Loucy (cell line): ENCODE measurements around the gene NDRG3.

Experiments used
- H2AFZ ChIP-seq: fragments of 200-600 bp; sonication (generic); 2 replicates; pipeline ENCODE4 v1.6.0; 2016; ENCODE audit warnings: antibody characterized with exemption, mild to moderate bottlenecking, low read length, moderate library complexity
- H3F3A ChIP-seq: fragments of 200-600 bp; 2 replicates; pipeline ENCODE4 v1.6.0; 2016; ENCODE audit warnings: antibody characterized with exemption, low read depth, mild to moderate bottlenecking
- H3K27me3 ChIP-seq: fragments of 200-600 bp; sonication (generic); 2 replicates; pipeline ENCODE4 v1.6.1; 2014; ENCODE audit warnings: low read length, mild to moderate bottlenecking; ENCODE audit not compliant: insufficient read depth, poor library complexity, severe bottlenecking
- H3K36me3 ChIP-seq: fragments of 200-600 bp; sonication (generic); 2 replicates; pipeline ENCODE4 v1.6.1; 2016; ENCODE audit warnings: low read length; ENCODE audit not compliant: insufficient read depth
- H3K4me1 ChIP-seq: fragments of 200-600 bp; sonication (generic); 2 replicates; pipeline ENCODE4 v1.5.1; 2014; ENCODE audit warnings: low read length, mild to moderate bottlenecking; ENCODE audit not compliant: insufficient read depth, poor library complexity, severe bottlenecking
- H3K4me2 ChIP-seq: fragments of 200-600 bp; sonication (generic); 2 replicates; pipeline ENCODE4 v1.6.0; 2014; ENCODE audit warnings: antibody characterized with exemption, low read length, low read depth, mild to moderate bottlenecking; ENCODE audit not compliant: poor library complexity, severe bottlenecking
- H3K4me3 ChIP-seq: fragments of 200-600 bp; sonication (generic); 2 replicates; pipeline ENCODE4 v1.5.1; 2014; ENCODE audit warnings: low read length, mild to moderate bottlenecking, mixed read lengths; ENCODE audit not compliant: poor library complexity, severe bottlenecking
- H3K79me2 ChIP-seq: fragments of 200-600 bp; sonication (generic); 2 replicates; pipeline ENCODE4 v1.6.1; 2014; ENCODE audit warnings: low read length; ENCODE audit not compliant: insufficient read depth
- H3K9ac ChIP-seq: fragments of 200-600 bp; sonication (generic); 2 replicates; pipeline ENCODE4 v1.6.0; 2014; ENCODE audit warnings: mild to moderate bottlenecking, low read depth, low read length, moderate library complexity; ENCODE audit not compliant: poor library complexity, severe bottlenecking
- H3K9me2 ChIP-seq: fragments of 200-600 bp; sonication (generic); replicated peaks from 2 replicates; pipeline ENCODE4 v1.6.1; 2016; ENCODE audit warnings: low read depth, low read length, mixed read lengths
- H3K9me3 ChIP-seq: fragments of 200-600 bp; sonication (generic); 2 replicates; pipeline ENCODE4 v1.6.1; 2014; ENCODE audit warnings: mild to moderate bottlenecking, antibody characterized with exemption, low read length, low read depth; ENCODE audit not compliant: insufficient read depth
- H4K20me1 ChIP-seq: fragments of 200-600 bp; sonication (generic); 2 replicates; pipeline ENCODE4 v1.6.0; 2014; ENCODE audit warnings: antibody characterized with exemption, low read length, mild to moderate bottlenecking; ENCODE audit not compliant: insufficient read depth, poor library complexity, severe bottlenecking
- EZH2phosphoT487 ChIP-seq: fragments of 200-600 bp; IDR thresholded peaks from 2 replicates; pipeline ENCODE4 v1.6.1; 2018; ENCODE audit warnings: antibody characterized with exemption, mild to moderate bottlenecking, moderate library complexity, borderline replicate concordance
- TF ChIP-seq, protein P1 (sequence below): fragments of 200-600 bp; sonication (generic); conservative IDR thresholded peaks from 2 replicates; pipeline ENCODE4 v1.5.1; 2014; ENCODE audit warnings: mild to moderate bottlenecking, antibody characterized with exemption, low read length

NDRG3 gene

DNA sequence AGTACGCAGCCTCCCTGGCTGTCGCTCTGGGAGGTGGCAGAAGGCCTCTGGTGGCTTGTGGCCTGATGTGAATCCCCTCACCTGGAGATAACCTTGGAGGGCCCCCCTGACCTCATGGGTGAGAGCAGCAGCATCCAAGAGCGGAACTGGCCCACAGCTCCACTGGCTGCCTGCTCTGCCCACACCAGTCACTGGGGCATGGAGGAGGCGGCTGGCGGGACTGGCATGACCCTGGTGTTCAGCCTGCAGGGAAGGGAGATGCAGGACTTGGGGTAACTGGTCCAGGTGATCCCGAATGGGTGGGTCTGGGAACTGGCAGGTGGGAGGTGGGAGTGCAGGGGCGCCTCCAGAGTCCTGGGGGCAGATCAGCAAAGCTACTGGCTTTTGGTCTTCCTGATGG lies 38.2 kb upstream of the NDRG3 start:
- TF ChIP-seq, protein P1, sequence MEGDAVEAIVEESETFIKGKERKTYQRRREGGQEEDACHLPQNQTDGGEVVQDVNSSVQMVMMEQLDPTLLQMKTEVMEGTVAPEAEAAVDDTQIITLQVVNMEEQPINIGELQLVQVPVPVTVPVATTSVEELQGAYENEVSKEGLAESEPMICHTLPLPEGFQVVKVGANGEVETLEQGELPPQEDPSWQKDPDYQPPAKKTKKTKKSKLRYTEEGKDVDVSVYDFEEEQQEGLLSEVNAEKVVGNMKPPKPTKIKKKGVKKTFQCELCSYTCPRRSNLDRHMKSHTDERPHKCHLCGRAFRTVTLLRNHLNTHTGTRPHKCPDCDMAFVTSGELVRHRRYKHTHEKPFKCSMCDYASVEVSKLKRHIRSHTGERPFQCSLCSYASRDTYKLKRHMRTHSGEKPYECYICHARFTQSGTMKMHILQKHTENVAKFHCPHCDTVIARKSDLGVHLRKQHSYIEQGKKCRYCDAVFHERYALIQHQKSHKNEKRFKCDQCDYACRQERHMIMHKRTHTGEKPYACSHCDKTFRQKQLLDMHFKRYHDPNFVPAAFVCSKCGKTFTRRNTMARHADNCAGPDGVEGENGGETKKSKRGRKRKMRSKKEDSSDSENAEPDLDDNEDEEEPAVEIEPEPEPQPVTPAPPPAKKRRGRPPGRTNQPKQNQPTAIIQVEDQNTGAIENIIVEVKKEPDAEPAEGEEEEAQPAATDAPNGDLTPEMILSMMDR, result no peak
- TF ChIP-seq EZH2phosphoT487, result no peak
- Histone ChIP-seq H2AFZ (no peak overlapping the region), H3K79me2 (no peaks in the 10 kb centered on the region), H3K4me3 (no peak overlapping the region), H3K9me2 (no peaks in the 10 kb centered on the region), H4K20me1 (no peaks in the 10 kb centered on the region), H3K4me2 (no peak overlapping the region), H3K4me1 (no peaks in the 10 kb centered on the region), H3F3A (no peaks in the 10 kb centered on the region), H3K27me3 (no peaks in the 10 kb centered on the region), H3K9me3 (no peaks in the 10 kb centered on the region), H3K36me3 (peaks cover 10% of the 10 kb centered on the region; the same call in 1 of the 2 replicates), H3K9ac (no peak overlapping the region)

DNA sequence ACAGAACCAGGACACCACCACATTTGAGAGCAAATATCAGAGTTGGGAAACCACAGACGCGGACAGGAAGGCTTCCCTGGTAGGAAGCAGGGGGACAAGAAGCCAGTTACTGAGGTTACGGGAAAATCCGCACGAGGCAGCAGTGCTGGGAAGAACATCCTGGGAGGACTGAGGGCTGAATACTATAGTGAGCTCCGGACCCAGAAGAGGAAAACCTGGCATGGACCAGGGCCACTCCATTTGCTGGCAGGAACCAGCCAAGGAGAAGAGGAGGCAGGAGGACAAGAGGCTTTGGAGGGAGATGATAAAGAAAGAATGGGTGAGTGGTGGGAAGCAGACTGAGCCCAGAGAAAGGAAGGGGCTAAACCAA lies 33.8 kb upstream of the NDRG3 start:
- H3K27me3 ChIP-seq, result no peaks in the 10 kb centered on the region
- no peaks in the 10 kb centered on the region for H4K20me1 ChIP-seq
- no peak for TF ChIP-seq EZH2phosphoT487
- TF ChIP-seq, protein P1, result no peak
- H2AFZ ChIP-seq, result no peak overlapping the region
- H3K9me2 ChIP-seq, result no peaks in the 10 kb centered on the region
- no peaks in the 10 kb centered on the region for H3K79me2 ChIP-seq
- no peak overlapping the region for H3K4me3 ChIP-seq
- no peaks in the 10 kb centered on the region for H3K36me3 ChIP-seq
- no peak overlapping the region for H3K9ac ChIP-seq
- no peak overlapping the region for H3K4me2 ChIP-seq
- no peaks in the 10 kb centered on the region for H3F3A ChIP-seq
- no peaks in the 10 kb centered on the region for H3K4me1 ChIP-seq
- H3K9me3 ChIP-seq, result no peaks in the 10 kb centered on the region

DNA sequence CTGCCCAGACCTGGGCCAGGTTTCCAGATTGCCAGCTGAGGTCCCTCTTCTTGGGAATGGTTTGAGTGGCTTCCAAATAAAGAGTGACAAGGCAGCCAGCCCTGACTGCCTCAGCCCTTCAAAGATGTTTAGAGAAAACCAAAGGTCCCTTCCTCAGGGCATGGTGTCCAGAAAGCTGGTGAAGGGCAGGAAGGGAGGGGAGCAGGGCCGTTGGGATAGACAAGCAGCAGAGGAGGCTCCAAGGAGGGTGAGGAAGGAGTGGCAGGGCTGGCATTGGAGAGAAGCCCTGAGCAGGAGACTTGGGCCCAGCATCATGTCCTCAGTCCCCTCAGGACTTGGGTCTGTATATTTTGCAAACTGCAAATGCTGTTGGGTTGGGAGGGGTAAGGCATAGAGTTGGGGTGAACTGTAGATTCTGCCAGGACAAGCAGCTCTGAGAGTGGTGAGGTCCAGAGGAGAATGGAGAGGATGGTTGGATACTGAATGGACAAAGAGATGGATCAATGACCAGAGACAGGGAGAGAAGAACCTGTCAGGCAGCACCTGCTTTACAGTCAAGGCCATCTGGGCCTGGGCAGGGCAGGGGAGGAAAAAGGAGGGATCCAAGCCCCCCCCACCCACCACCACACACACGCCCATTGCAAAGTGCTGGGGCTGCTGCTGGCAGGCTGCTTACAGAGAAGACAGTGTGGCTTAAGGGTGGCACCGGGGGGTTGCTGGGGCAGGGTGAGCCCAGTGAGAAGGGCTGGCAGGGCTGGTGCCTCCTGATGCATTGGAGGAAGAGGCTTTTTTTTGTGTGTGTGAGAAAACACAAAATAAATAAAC lies 33.2 kb upstream of the NDRG3 start:
- Histone ChIP-seq H3K79me2 (no peaks in the 10 kb centered on the region), H3K4me3 (no peak overlapping the region), H3F3A (no peaks in the 10 kb centered on the region), H3K4me2 (no peak overlapping the region), H3K9ac (no peak overlapping the region), H3K27me3 (no peaks in the 10 kb centered on the region), H2AFZ (no peak overlapping the region), H3K4me1 (no peaks in the 10 kb centered on the region), H3K36me3 (no peaks in the 10 kb centered on the region), H4K20me1 (no peaks in the 10 kb centered on the region), H3K9me2 (no peaks in the 10 kb centered on the region), H3K9me3 (no peaks in the 10 kb centered on the region)
- no peak for TF ChIP-seq EZH2phosphoT487
- TF ChIP-seq, protein P1, result no peak
